NT2/D1 (cell line): ENCODE results near the gene FAM50B.

Source experiments
- SUZ12 ChIP-seq: IDR thresholded peaks from 2 replicates; pipeline ENCODE4 v1.6.1; 2011; ENCODE audit not compliant: insufficient read length, insufficient read depth; ENCODE audit errors: extremely low read depth
- YY1 ChIP-seq: IDR thresholded peaks from 2 replicates; pipeline ENCODE4 v1.6.1; 2011; ENCODE audit not compliant: insufficient read length, insufficient read depth
- ZNF274 ChIP-seq: IDR thresholded peaks from 2 replicates; pipeline ENCODE4 v1.6.1; 2011; ENCODE audit warnings: mild to moderate bottlenecking, low read depth, low read length

DNA sequence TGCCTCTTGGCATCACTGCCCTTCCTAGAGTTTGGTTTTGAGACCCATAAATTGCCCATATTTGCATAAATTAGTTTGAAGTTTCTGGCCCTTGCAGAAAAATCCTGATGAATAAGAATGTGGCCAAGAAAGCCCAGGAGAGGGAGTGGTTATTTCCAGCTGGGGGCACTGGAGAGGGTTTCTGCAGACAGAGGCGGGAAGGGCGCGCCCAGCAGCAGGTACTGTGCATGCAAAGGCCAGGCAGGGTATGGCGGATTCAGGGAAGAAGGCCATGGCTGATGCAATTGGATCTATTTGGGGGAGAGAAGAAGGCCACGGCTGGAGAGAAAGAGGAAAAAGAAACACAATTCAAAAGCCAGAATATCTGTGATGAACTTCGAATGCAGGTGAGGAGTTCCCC, 49.5 kb upstream of the FAM50B start:
- TF ChIP-seq YY1 (no peak), ZNF274 (no peak), SUZ12 (no peak)
